Tibial artery (tissue), 4 donors: ENCODE data around the gene THOC6.
"Not testable (repeated sequence)": the region's sequence is repeated elsewhere in the genome, so short reads cannot be mapped to it uniquely, and the experiment has no call there.

Experiments used
- DNase-seq, 2 donors: peaks; one replicate each; pipeline ENCODE4 v3.0.0-alpha.2; 2019
- H3K27ac ChIP-seq, 2 donors: fragments of 200-600 bp; sonication (generic) in 1 of 2; 1 replicate in 1 of 2; 2 replicates in 1 of 2; pipeline ENCODE4 v1.5.1; 2018 to 2019; ENCODE audit warnings: mild to moderate bottlenecking in 1 of 2
- H3K27me3 ChIP-seq, 2 donors: fragments of 200-600 bp; sonication (generic) in 1 of 2; one replicate each; pipeline versions ENCODE4 v1.5.1 to v1.6.0; 2016 to 2019
- H3K36me3 ChIP-seq, 3 donors: fragments of 200-600 bp; sonication (generic) in 2 of 3; one replicate each; pipeline ENCODE4 v1.5.1; 2016 to 2019; ENCODE audit warnings: mild to moderate bottlenecking in 2 of 3
- H3K4me1 ChIP-seq, 4 donors: fragments of 200-600 bp; sonication (generic) in 2 of 4; 1 replicate in 3 of 4; 2 replicates in 1 of 4; pipeline ENCODE4 v1.5.1; 2016 to 2019
- H3K4me3 ChIP-seq, 2 donors: fragments of 200-600 bp; sonication (generic) in 1 of 2; 1 replicate in 1 of 2; 2 replicates in 1 of 2; pipeline ENCODE4 v1.5.1; 2018 to 2019; ENCODE audit warnings: mild to moderate bottlenecking in 2 of 2
- H3K9me3 ChIP-seq, 3 donors: fragments of 200-600 bp; sonication (generic) in 1 of 3; one replicate each; pipeline ENCODE4 v1.5.1; 2016 to 2019
- intact Hi-C: fragments of 100-400 bp; cut with DNase I; formaldehyde crosslinking; loops from one replicate; pipeline ENCODE4 v1.15.0; 2023; ENCODE audit warnings: low total_unique reads
- TF ChIP-seq, protein P1 (sequence below), 2 experiments: fragments of 200-600 bp in 1 of 2; fragments of 450-650 bp in 1 of 2; IDR thresholded peaks; one replicate each; pipeline ENCODE4 v1.5.1; 2017 to 2019; ENCODE audit warnings: antibody characterized with exemption in 2 of 2, mild to moderate bottlenecking in 1 of 2, moderate library complexity in 1 of 2

THOC6 gene

GRCh38 chr16:3073448-3073847, 49.6 kb downstream of the THOC6 start:
- Histone ChIP-seq H3K4me3 (no peak overlapping the region), H3K27me3 (peaks cover 0 to 17% of the 10 kb centered on the region in 2 donors), H3K4me1 (no peaks in the 10 kb centered on the region), H3K9me3 (no peaks in the 10 kb centered on the region), H3K36me3 (no peaks in the 10 kb centered on the region), H3K27ac (no peak overlapping the region)
- TF ChIP-seq, protein P1, sequence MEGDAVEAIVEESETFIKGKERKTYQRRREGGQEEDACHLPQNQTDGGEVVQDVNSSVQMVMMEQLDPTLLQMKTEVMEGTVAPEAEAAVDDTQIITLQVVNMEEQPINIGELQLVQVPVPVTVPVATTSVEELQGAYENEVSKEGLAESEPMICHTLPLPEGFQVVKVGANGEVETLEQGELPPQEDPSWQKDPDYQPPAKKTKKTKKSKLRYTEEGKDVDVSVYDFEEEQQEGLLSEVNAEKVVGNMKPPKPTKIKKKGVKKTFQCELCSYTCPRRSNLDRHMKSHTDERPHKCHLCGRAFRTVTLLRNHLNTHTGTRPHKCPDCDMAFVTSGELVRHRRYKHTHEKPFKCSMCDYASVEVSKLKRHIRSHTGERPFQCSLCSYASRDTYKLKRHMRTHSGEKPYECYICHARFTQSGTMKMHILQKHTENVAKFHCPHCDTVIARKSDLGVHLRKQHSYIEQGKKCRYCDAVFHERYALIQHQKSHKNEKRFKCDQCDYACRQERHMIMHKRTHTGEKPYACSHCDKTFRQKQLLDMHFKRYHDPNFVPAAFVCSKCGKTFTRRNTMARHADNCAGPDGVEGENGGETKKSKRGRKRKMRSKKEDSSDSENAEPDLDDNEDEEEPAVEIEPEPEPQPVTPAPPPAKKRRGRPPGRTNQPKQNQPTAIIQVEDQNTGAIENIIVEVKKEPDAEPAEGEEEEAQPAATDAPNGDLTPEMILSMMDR (IDR thresholded peaks at IDR 0.05) = no peak
- intact Hi-C loops = no loop called here
- DNase-seq = no peak

GRCh38 chr16:3074860-3075522, 51.2 kb downstream of the THOC6 start:
- intact Hi-C loops = no loop called here
- TF ChIP-seq, protein P1 (IDR thresholded peaks at IDR 0.05) = no peak
- Histone ChIP-seq H3K27ac (no peak overlapping the region), H3K27me3 (peaks cover 0 to 17% of the 10 kb centered on the region in 2 donors), H3K4me1 (no peaks in the 10 kb centered on the region), H3K9me3 (no peaks in the 10 kb centered on the region), H3K4me3 (no peak overlapping the region), H3K36me3 (no peaks in the 10 kb centered on the region)
- no peak for DNase-seq

- no peaks in the 10 kb centered on the region for H3K4me1 ChIP-seq
- intact Hi-C loops = no loop called here
- no peaks in the 10 kb centered on the region for H3K36me3 ChIP-seq
- TF ChIP-seq, protein P1 (IDR thresholded peaks at IDR 0.05) = no peak
- no peaks in the 10 kb centered on the region for H3K9me3 ChIP-seq
- H3K27me3 ChIP-seq = peaks cover 0 to 17% of the 10 kb centered on the region in 2 donors
- H3K4me3 ChIP-seq = no peak overlapping the region
- DNase-seq = no peak
- no peak overlapping the region for H3K27ac ChIP-seq
Observed at GRCh38 chr16:3075523-3075915, 51.7 kb downstream of the THOC6 start.

- not testable (repeated sequence) for H3K4me1 ChIP-seq
Observed at GRCh38 chr16:3075946-3076345, 52.1 kb downstream of the THOC6 start.

DNA sequence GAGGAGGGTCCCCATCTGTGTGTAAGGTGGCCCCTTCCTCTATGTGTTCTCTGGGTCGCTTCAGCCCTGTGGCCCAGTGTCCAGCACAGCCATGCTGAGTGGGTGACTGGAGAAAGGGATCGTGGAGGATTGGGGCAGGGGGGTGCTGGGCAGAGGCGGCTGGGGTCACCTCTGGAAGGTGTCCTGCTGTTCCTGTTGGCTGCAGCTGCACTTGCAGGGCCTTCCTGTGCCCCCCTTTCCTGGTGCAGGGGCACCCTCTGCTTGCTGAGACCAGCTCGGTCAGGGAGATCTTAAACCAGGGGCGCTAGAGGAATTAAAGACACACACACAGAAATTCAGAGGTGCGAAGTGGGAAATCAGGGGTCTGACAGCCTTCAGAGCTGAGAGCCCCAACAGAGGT, 52.7 kb downstream of the THOC6 start:
- H3K4me1 ChIP-seq = no peaks in the 10 kb centered on the region
- H3K36me3 ChIP-seq = no peaks in the 10 kb centered on the region
- intact Hi-C loops = no loop called here
- TF ChIP-seq, protein P1 (IDR thresholded peaks at IDR 0.05) = no peak
- DNase-seq = no peak
- no peak overlapping the region for H3K4me3 ChIP-seq
- H3K27me3 ChIP-seq = peaks cover 0 to 17% of the 10 kb centered on the region in 2 donors
- no peaks in the 10 kb centered on the region for H3K9me3 ChIP-seq
- H3K27ac ChIP-seq = no peak overlapping the region

More at GRCh38 chr16:3075946-3076345, 52.1 kb downstream of the THOC6 start:
- H3K9me3 ChIP-seq, H3K27ac ChIP-seq, DNase-seq, H3K4me3 ChIP-seq, H3K36me3 ChIP-seq, intact Hi-C loops: not testable (repeated sequence)
- peaks cover 0 to 17% of the 10 kb centered on the region in 2 donors for H3K27me3 ChIP-seq
